H1 (cell line): Measurements from ENCODE around the gene CAMK2B. TPM values are rescaled to one million over a fixed set of nuclear protein-coding genes. Genes with fewer than 3 reads are reported as not detected.

Source experiments
- CTCF ChIA-PET: fragments of 300-600 bp; sonication (Branson Sonifier 250); formaldehyde crosslinking; loops from one replicate; lab custom pipeline; 2021; ENCODE audit not compliant: partially characterized antibody; lab: Charles Lee
- POLR2A ChIA-PET: fragments of 300-600 bp; sonication (Branson Sonifier 250); formaldehyde crosslinking; loops from one replicate; lab custom pipeline; 2021; ENCODE audit warnings: inconsistent platforms; ENCODE audit not compliant: partially characterized antibody; lab: Charles Lee
- DNase-seq, 2 experiments: peaks; one replicate each; pipeline versions ENCODE4 v3.0.0 to v3.0.0-alpha.2; 2010 to 2022; ENCODE audit warnings: low spot score in 2 of 2, low read depth in 1 of 2, mixed read lengths in 1 of 2
- FAIRE-seq: peaks from 2 replicates; lab custom pipeline; 2011; peaks lifted over from hg19 to GRCh38; lab: Jason Lieb, UNC
- H2AFZ ChIP-seq: 2 replicates; pipeline ENCODE4 v1.8.1; 2012; ENCODE audit warnings: low read length, inconsistent platforms
- H2AK5ac ChIP-seq: 2 replicates; pipeline ENCODE4 v1.6.1; 2013; ENCODE audit warnings: low read depth, low read length
- H2BK120ac ChIP-seq: replicated peaks from 2 replicates; pipeline ENCODE3; 2013; ENCODE audit warnings: low read depth, low read length, inconsistent platforms
- H2BK12ac ChIP-seq: 2 replicates; pipeline ENCODE4 v1.6.1; 2013; ENCODE audit warnings: low read depth, low read length
- H2BK15ac ChIP-seq: 2 replicates; pipeline ENCODE4 v1.6.1; 2013; ENCODE audit warnings: low read length
- H2BK20ac ChIP-seq: 2 replicates; pipeline ENCODE4 v1.6.1; 2013; ENCODE audit warnings: low read length
- H2BK5ac ChIP-seq: 2 replicates; pipeline ENCODE4 v1.6.1; 2013; ENCODE audit warnings: low read depth, low read length
- H3K14ac ChIP-seq: 2 replicates; pipeline ENCODE4 v1.6.1; 2013; ENCODE audit warnings: inconsistent platforms; ENCODE audit not compliant: insufficient read length
- H3K18ac ChIP-seq: 2 replicates; pipeline ENCODE4 v1.6.1; 2013; ENCODE audit warnings: low read length; ENCODE audit errors: extremely low read depth
- H3K23ac ChIP-seq: 2 replicates; pipeline ENCODE4 v1.6.1; 2013; ENCODE audit warnings: inconsistent platforms; ENCODE audit not compliant: insufficient read length
- H3K23me2 ChIP-seq: 2 replicates; pipeline ENCODE4 v1.6.1; 2013; ENCODE audit warnings: low read depth, low read length
- H3K27ac ChIP-seq: 2 replicates; pipeline ENCODE4 v1.6.1; 2011; ENCODE audit warnings: low read depth, low read length, inconsistent platforms
- H3K27me3 ChIP-seq, 4 experiments: replicated peaks in 1 of 4; 1 replicate in 1 of 4; 2 replicates in 3 of 4; pipeline versions ENCODE4 v1.6.1 to v1.8.1; 2011 to 2013; ENCODE audit warnings: low read length in 3 of 4, mild to moderate bottlenecking in 3 of 4, inconsistent platforms in 2 of 4, mixed read lengths in 2 of 4, moderate library complexity in 1 of 4; ENCODE audit not compliant: control insufficient read depth in 3 of 4, insufficient read depth in 3 of 4; ENCODE audit errors: extremely low read depth in 1 of 4
- H3K36me3 ChIP-seq, 4 experiments: 2 replicates each; pipeline versions ENCODE4 v1.6.1 to v1.8.1; 2011 to 2013; ENCODE audit warnings: mild to moderate bottlenecking in 4 of 4, low read length in 3 of 4, moderate library complexity in 2 of 4, control low read depth in 1 of 4, inconsistent platforms in 1 of 4; ENCODE audit not compliant: insufficient read depth in 4 of 4, control insufficient read depth in 2 of 4
- H3K4ac ChIP-seq: replicated peaks from 2 replicates; pipeline ENCODE3; 2013; ENCODE audit warnings: low read length, low read depth, mixed read lengths, inconsistent platforms; ENCODE audit not compliant: insufficient read length
- H3K4me1 ChIP-seq, 4 experiments: replicated peaks in 1 of 4; 1 replicate in 1 of 4; 2 replicates in 3 of 4; pipeline versions ENCODE4 v1.6.1 to v1.8.1; 2011 to 2013; ENCODE audit warnings: low read length in 3 of 4, inconsistent platforms in 2 of 4, mixed read lengths in 1 of 4; ENCODE audit not compliant: insufficient read depth in 4 of 4, control insufficient read depth in 3 of 4
- H3K4me2 ChIP-seq, 2 experiments: 2 replicates each; pipeline versions ENCODE4 v1.6.1 to v1.8.1; 2011 to 2013; ENCODE audit warnings: low read depth in 2 of 2, low read length in 2 of 2, control low read depth in 1 of 2, inconsistent platforms in 1 of 2, mild to moderate bottlenecking in 1 of 2; ENCODE audit not compliant: insufficient read depth in 1 of 2
- H3K4me3 ChIP-seq, 4 experiments: fragments of 200-600, 300-600 bp in 1 of 4; sonication (generic), shearing (Covaris generic), sonication (Bioruptor Twin) in 1 of 4; 2 replicates each; pipeline versions ENCODE4 v1.5.1 to v1.8.1; 2011 to 2016; ENCODE audit warnings: low read length in 4 of 4, low read depth in 3 of 4, control low read depth in 2 of 4, inconsistent platforms in 2 of 4, mild to moderate bottlenecking in 2 of 4, mixed read lengths in 1 of 4, moderate library complexity in 1 of 4; ENCODE audit not compliant: insufficient read depth in 2 of 4; ENCODE audit errors: extremely low read depth in 1 of 4
- H3K56ac ChIP-seq: replicated peaks from 2 replicates; pipeline ENCODE3; 2013; ENCODE audit warnings: low read depth, mild to moderate bottlenecking, mixed read lengths, low read length, inconsistent platforms; ENCODE audit not compliant: insufficient read length
- H3K79me1 ChIP-seq: 2 replicates; pipeline ENCODE4 v1.6.1; 2013; ENCODE audit warnings: low read depth, low read length, control low read depth
- H3K79me2 ChIP-seq, 2 experiments: 2 replicates each; pipeline versions ENCODE4 v1.6.1 to v1.8.1; 2012 to 2013; ENCODE audit warnings: low read length in 2 of 2, mild to moderate bottlenecking in 2 of 2, inconsistent platforms in 1 of 2; ENCODE audit not compliant: insufficient read depth in 2 of 2, control insufficient read depth in 1 of 2
- H3K9ac ChIP-seq, 4 experiments: replicated peaks in 1 of 4; 1 replicate in 1 of 4; 2 replicates in 3 of 4; pipeline versions ENCODE4 v1.6.1 to v1.8.1; 2011 to 2013; ENCODE audit warnings: low read depth in 3 of 4, low read length in 3 of 4, control low read depth in 2 of 4, mild to moderate bottlenecking in 2 of 4, moderate library complexity in 2 of 4, inconsistent platforms in 1 of 4; ENCODE audit errors: extremely low read depth in 1 of 4
- H3K9me3 ChIP-seq, 2 experiments: 2 replicates each; pipeline versions ENCODE4 v1.6.1 to v1.8.1; 2012 to 2013; ENCODE audit warnings: mild to moderate bottlenecking in 2 of 2, moderate library complexity in 2 of 2, control low read depth in 1 of 2, inconsistent platforms in 1 of 2, low read depth in 1 of 2, low read length in 1 of 2, mixed read lengths in 1 of 2; ENCODE audit not compliant: insufficient read depth in 2 of 2
- H4K20me1 ChIP-seq, 2 experiments: replicated peaks in 1 of 2; 2 replicates each; pipeline versions ENCODE3 to v1.8.1; 2011 to 2013; ENCODE audit warnings: inconsistent platforms in 2 of 2, low read length in 2 of 2, mild to moderate bottlenecking in 1 of 2; ENCODE audit not compliant: insufficient read depth in 2 of 2, control insufficient read depth in 1 of 2
- H4K5ac ChIP-seq: 2 replicates; pipeline ENCODE4 v1.6.1; 2013; ENCODE audit warnings: low read length, low read depth, mixed read lengths, inconsistent platforms; ENCODE audit not compliant: insufficient read length
- H4K8ac ChIP-seq: 2 replicates; pipeline ENCODE4 v1.8.0; 2013; ENCODE audit warnings: mild to moderate bottlenecking, moderate library complexity, low read length, inconsistent platforms; ENCODE audit not compliant: insufficient read depth; ENCODE audit errors: extremely low read depth
- H4K91ac ChIP-seq: replicated peaks from 2 replicates; pipeline ENCODE3; 2013; ENCODE audit warnings: low read length, mixed read lengths, inconsistent platforms; ENCODE audit not compliant: insufficient read length
- ATF2 ChIP-seq: IDR thresholded peaks from 2 replicates; pipeline ENCODE4 v1.6.1; 2012; ENCODE audit warnings: low read length, inconsistent platforms
- CBX5 ChIP-seq: fragments of 300-800, 300-1000 bp; sonication (generic); IDR thresholded peaks from 2 replicates; pipeline ENCODE4 v1.7.1; 2016; ENCODE audit warnings: antibody characterized with exemption, low read length, low read depth
- EP300 ChIP-seq, 2 experiments: IDR thresholded peaks; 1 replicate in 1 of 2; 2 replicates in 1 of 2; pipeline ENCODE4 v1.6.1; 2011 to 2012; ENCODE audit warnings: low read depth in 2 of 2, low read length in 2 of 2, mild to moderate bottlenecking in 2 of 2, borderline replicate concordance in 1 of 2, inconsistent platforms in 1 of 2, moderate library complexity in 1 of 2
- KDM1A ChIP-seq: fragments of 200-600, 300-600 bp; sonication (generic); IDR thresholded peaks from 2 replicates; pipeline ENCODE4 v1.7.1; 2016; ENCODE audit warnings: mild to moderate bottlenecking, low read length, borderline replicate concordance
- MAFK ChIP-seq: IDR thresholded peaks from 2 replicates; pipeline ENCODE4 v1.6.1; 2012; ENCODE audit warnings: low read depth, mild to moderate bottlenecking, improper control_type of control experiment, low read length
- POLR2AphosphoS5 ChIP-seq: IDR thresholded peaks from 2 replicates; pipeline ENCODE4 v1.6.1; 2011; ENCODE audit warnings: low read depth, low read length
- RFX5 ChIP-seq: IDR thresholded peaks from 2 replicates; pipeline ENCODE4 v1.6.1; 2011; ENCODE audit warnings: low read depth, low read length, improper control_type of control experiment, borderline replicate concordance
- SIN3A ChIP-seq, 2 experiments: IDR thresholded peaks in 1 of 2; conservative IDR thresholded peaks in 1 of 2; 2 replicates each; pipeline ENCODE4 v1.6.1; 2011 to 2012; ENCODE audit warnings: low read length in 2 of 2, improper control_type of control experiment in 1 of 2, low read depth in 1 of 2, mild to moderate bottlenecking in 1 of 2
- SP2 ChIP-seq: IDR thresholded peaks from 2 replicates; pipeline ENCODE4 v1.6.1; 2012; ENCODE audit warnings: mild to moderate bottlenecking, low read length, inconsistent platforms
- TCF12 ChIP-seq: IDR thresholded peaks from 2 replicates; pipeline ENCODE4 v1.6.1; 2011; ENCODE audit warnings: low read depth, mild to moderate bottlenecking, low read length
- WGBS, 2 experiments: shearing (Covaris generic) in 1 of 2; methylation state at CpG; one replicate each; pipeline versions ENCODE4 v1.1.6 to v1.1.7; 2013 to 2015; ENCODE audit warnings: low lambda C conversion rate in 2 of 2, mixed read lengths in 2 of 2, inconsistent platforms in 1 of 2, low coverage in 1 of 2, missing lambda C conversion rate in 1 of 2; ENCODE audit not compliant: insufficient replicate concordance in 2 of 2, insufficient coverage in 1 of 2, insufficient read length in 1 of 2; ENCODE audit errors: extremely low coverage in 1 of 2, missing lambda C conversion rate in 1 of 2; 5-methylcytosine and 5-hydroxymethylcytosine counted together
- polyA plus RNA-seq, 7 experiments: library from polyadenylated mRNA; depleted of rRNA in 3 of 7; stranded (reverse) in 5 of 7; unstranded in 2 of 7; fragments of >200 nt in 5 of 7; fragments of 200-250 nt in 2 of 7; gene quantifications; 1 replicate in 5 of 7; 2 replicates in 1 of 7; 4 replicates in 1 of 7; pipeline versions ENCODE4 v1.2.1 to v1.2.3, GENCODE V29; 2011 to 2013; ENCODE audit warnings: missing spikeins in 2 of 7, mixed read lengths in 2 of 7
- total RNA-seq: library from RNA; stranded (reverse); fragmentation: NEBNext Ultra II Directional; extraction: Animal tissue kit (Norgen Biotek cat#: 25700); gene quantifications from 2 replicates; pipeline ENCODE4 v1.2.1, GENCODE V29; 2021

Gene CAMK2B
- total and polyA plus RNA-seq, 2 of the 8 experiments (the other 6 are each of a cell fraction or from before 2014, with no cell fraction given) = 0.05 to 0.15 TPM

DNA sequence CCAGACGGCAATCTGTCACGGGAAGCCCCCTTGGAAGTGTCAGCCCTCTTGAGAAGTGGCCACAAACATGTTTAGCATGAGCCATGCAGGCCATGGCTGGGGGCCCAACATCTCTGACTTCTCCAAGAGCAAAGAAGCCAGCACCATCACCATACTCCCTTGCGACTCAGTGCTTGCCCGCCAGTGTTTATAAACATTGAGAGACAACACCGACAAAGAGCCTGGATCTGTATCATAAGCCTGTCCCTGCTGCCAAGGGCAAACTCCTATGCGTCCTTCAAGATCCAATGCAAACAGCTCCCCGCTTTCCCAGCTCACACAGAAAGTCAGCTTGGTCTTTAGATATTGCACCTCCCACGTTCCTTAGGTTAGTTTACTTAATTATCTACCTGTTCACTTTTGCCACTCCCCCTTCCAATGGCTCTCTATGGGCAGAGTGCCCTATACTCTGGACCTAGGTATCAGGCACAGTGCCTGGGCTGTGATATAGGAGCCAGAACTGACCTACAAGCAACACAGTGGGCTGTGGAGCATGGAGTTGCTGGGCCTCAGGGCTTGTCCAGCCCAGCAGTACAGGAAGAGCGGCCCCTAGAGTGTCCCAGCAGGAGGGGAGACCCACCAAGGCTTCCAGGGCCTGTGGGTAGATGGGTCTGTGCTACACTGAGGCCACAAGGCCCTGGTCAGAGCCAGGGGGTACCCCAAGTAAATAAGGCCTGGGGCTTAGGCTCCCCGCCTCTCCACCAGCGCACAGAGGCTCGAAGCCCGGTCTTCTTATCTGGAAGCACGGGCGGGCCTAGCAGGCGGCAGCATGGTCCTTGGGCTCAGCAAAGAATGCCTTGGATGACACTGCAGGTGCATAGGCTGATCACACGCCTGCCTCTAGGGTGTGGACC lies 37.7 kb downstream of the CAMK2B start:
- Histone ChIP-seq H2BK12ac (no peak overlapping the region), H3K4me1 (peaks cover 0 to 4% (median 0%) of the 10 kb centered on the region in 4 experiments; a peak in 2 of 7 replicates), H4K91ac (no peak overlapping the region), H3K36me3 (no peaks in the 10 kb centered on the region), H3K79me1 (no peaks in the 10 kb centered on the region), H3K23ac (no peak overlapping the region), H2BK20ac (no peak overlapping the region), H3K18ac (no peak overlapping the region), H2BK5ac (no peak overlapping the region), H3K79me2 (no peaks in the 10 kb centered on the region), H3K14ac (no peak overlapping the region), H3K9me3 (no peaks in the 10 kb centered on the region), H2BK120ac (no peak overlapping the region), H3K27me3 (no peaks in the 10 kb centered on the region; a peak in 1 of 7 replicates), H3K23me2 (no peaks in the 10 kb centered on the region), H3K4me3 (no peak overlapping the region), H3K4me2 (no peak overlapping the region), H3K9ac (no peak overlapping the region), H4K5ac (no peak overlapping the region), H3K4ac (no peak overlapping the region), H2BK15ac (no peak overlapping the region), H3K56ac (no peak overlapping the region), H4K20me1 (no peaks in the 10 kb centered on the region), H2AFZ (no peak overlapping the region), H2AK5ac (no peak overlapping the region), H3K27ac (no peak overlapping the region), H4K8ac (no peak overlapping the region)
- ChIA-PET CTCF (interaction anchor here (0.7 to 4.3 kb wide), 5 partner anchors 7 to 202 kb away, joined by 3 to 22 read pairs (median 3); no protein-coding TSS in a partner anchor), POLR2A (no interaction called here)
- no peak for FAIRE-seq
- DNase-seq = peak in 1 of 2 experiments; percentile 37
- WGBS, 2 experiments = 87% methylated on average over 16 of the region's 17 CpGs; no CpG with 5 or more reads in 1 of the 2 experiments
- TF ChIP-seq POLR2AphosphoS5 = no peak
- no peak for TF ChIP-seq CBX5
- TF ChIP-seq EP300 (IDR thresholded peaks at IDR 0.05; ENCODE audit: borderline replicate concordance in 1 of 2, low read depth in 2 of 2, low read length in 2 of 2) = no peak
- no peak for TF ChIP-seq ATF2
- no peak for TF ChIP-seq KDM1A
- no peak for TF ChIP-seq SP2
- TF ChIP-seq SIN3A (conservative IDR thresholded peaks at IDR 0.05 in 1 of 2, IDR thresholded peaks at IDR 0.05 in 1 of 2; ENCODE audit: low read depth in 1 of 2, low read length in 2 of 2) = no peak
- no peak for TF ChIP-seq MAFK
- TF ChIP-seq TCF12 = no peak
- TF ChIP-seq RFX5 = no peak
